Measurements from ENCODE around the gene SYNJ1. TPM values are rescaled to one million over a fixed set of nuclear protein-coding genes. Genes with fewer than 3 reads are reported as not detected.
"Not testable (repeated sequence)": the region's sequence is repeated elsewhere in the genome, so short reads cannot be mapped to it uniquely, and the experiment has no call there.

Gene SYNJ1
- total RNA-seq, 2 donors from 2014 or later, result 13.1 to 14.0 TPM

- ATAC-seq, result no peak
- intact Hi-C loops (cut with DNase I, micrococcal nuclease), result no loop called here
- no peak for DNase-seq
These were observed 12.1 kb upstream of the SYNJ1 start for GRCh38 chr21:32739946-32740345.

GRCh38 chr21:32736083-32736482 lies 8.3 kb upstream of the SYNJ1 start:
- intact Hi-C loops (cut with DNase I, micrococcal nuclease); DNase-seq; ATAC-seq: not testable (repeated sequence)

GRCh38 chr21:32735524-32735923 lies 7.7 kb upstream of the SYNJ1 start:
- no peak for ATAC-seq
- intact Hi-C loops (cut with DNase I, micrococcal nuclease), result no loop called here
- DNase-seq, result no peak

GRCh38 chr21:32733990-32734613 lies 6.3 kb upstream of the SYNJ1 start:
- ATAC-seq (no peak), DNase-seq (no peak)
- intact Hi-C loops (cut with DNase I, micrococcal nuclease), result no loop called here

- no peak for ATAC-seq
- DNase-seq, result no peak
- intact Hi-C loops (cut with DNase I, micrococcal nuclease), result no loop called here
These were observed 5.5 kb upstream of the SYNJ1 start for GRCh38 chr21:32733356-32733755.

GRCh38 chr21:32732544-32732943 lies 4.7 kb upstream of the SYNJ1 start:
- no peak for DNase-seq
- intact Hi-C loops (cut with DNase I, micrococcal nuclease), result no loop called here
- no peak for ATAC-seq

- intact Hi-C loops (cut with DNase I, micrococcal nuclease), result no loop called here
- DNase-seq (no peak), ATAC-seq (no peak)
These were observed 1.0 kb upstream of the SYNJ1 start for GRCh38 chr21:32728848-32729247.

- DNase-seq, result no peak
- ATAC-seq, result no peak
- intact Hi-C loops (cut with DNase I, micrococcal nuclease), result no loop called here
These were observed 635 bp upstream of the SYNJ1 start for GRCh38 chr21:32728456-32728839.

- DNase-seq, result peak; percentile 37 to 45
- ATAC-seq, result peak; percentile 46
- intact Hi-C loops (cut with DNase I, micrococcal nuclease), result no loop called here
These were observed 750 bp downstream of the SYNJ1 start for GRCh38 chr21:32726839-32727686.

GRCh38 chr21:32719085-32719484 lies 8.7 kb downstream of the SYNJ1 start:
- ATAC-seq, result peak; percentile 26
- no peak for DNase-seq

GRCh38 chr21:32717851-32718316 lies 9.9 kb downstream of the SYNJ1 start:
- peak; percentile 96 for ATAC-seq
- DNase-seq, result no peak
- intact Hi-C loops (cut with DNase I, micrococcal nuclease), result no loop called here

More at GRCh38 chr21:32719085-32719484, 8.7 kb downstream of the SYNJ1 start:
- intact Hi-C loops (cut with DNase I, micrococcal nuclease), result no loop called here

GRCh38 chr21:32716486-32716885 lies 11.3 kb downstream of the SYNJ1 start:
- intact Hi-C loops (cut with DNase I, micrococcal nuclease), result no loop called here
- DNase-seq (no peak), ATAC-seq (no peak)

GRCh38 chr21:32713726-32714125 lies 14.1 kb downstream of the SYNJ1 start:
- intact Hi-C loops (cut with DNase I, micrococcal nuclease), result no loop called here
- ATAC-seq, result no peak
- DNase-seq, result no peak

- no peak for ATAC-seq
- no peak for DNase-seq
- intact Hi-C loops (cut with DNase I, micrococcal nuclease), result no loop called here
These were observed 15.2 kb downstream of the SYNJ1 start for GRCh38 chr21:32712641-32713040.

- no peak for DNase-seq
- intact Hi-C loops (cut with DNase I, micrococcal nuclease), result no loop called here
- ATAC-seq, result no peak
These were observed 15.8 kb downstream of the SYNJ1 start for GRCh38 chr21:32712043-32712442.

- no peak for DNase-seq
- intact Hi-C loops (cut with DNase I, micrococcal nuclease), result no loop called here
- ATAC-seq, result no peak
These were observed 16.8 kb downstream of the SYNJ1 start for GRCh38 chr21:32710987-32711386.

- intact Hi-C loops (cut with DNase I, micrococcal nuclease), result no loop called here
- ATAC-seq (no peak), DNase-seq (no peak)
These were observed 17.6 kb downstream of the SYNJ1 start for GRCh38 chr21:32710069-32710784.

- DNase-seq (no peak), ATAC-seq (no peak)
- intact Hi-C loops (cut with DNase I, micrococcal nuclease), result no loop called here
These were observed 19.7 kb downstream of the SYNJ1 start for GRCh38 chr21:32708069-32708468.

GRCh38 chr21:32705901-32706300 lies 21.9 kb downstream of the SYNJ1 start:
- intact Hi-C loops (cut with DNase I, micrococcal nuclease), result no loop called here
- ATAC-seq (no peak), DNase-seq (no peak)

- ATAC-seq (no peak), DNase-seq (no peak)
- intact Hi-C loops (cut with DNase I, micrococcal nuclease), result no loop called here
These were observed 22.7 kb downstream of the SYNJ1 start for GRCh38 chr21:32705139-32705538.
